HL-60/S4 (cell line): ENCODE results near the gene DRAXIN.

Experiments used
- in situ Hi-C: fragments of 300-500 bp; cut with MboI; formaldehyde crosslinking; loops from 2 replicates; pipeline ENCODE4 v1.14.3; 2022; ENCODE audit warnings: low sequenced_read_pairs

The DRAXIN gene

DNA sequence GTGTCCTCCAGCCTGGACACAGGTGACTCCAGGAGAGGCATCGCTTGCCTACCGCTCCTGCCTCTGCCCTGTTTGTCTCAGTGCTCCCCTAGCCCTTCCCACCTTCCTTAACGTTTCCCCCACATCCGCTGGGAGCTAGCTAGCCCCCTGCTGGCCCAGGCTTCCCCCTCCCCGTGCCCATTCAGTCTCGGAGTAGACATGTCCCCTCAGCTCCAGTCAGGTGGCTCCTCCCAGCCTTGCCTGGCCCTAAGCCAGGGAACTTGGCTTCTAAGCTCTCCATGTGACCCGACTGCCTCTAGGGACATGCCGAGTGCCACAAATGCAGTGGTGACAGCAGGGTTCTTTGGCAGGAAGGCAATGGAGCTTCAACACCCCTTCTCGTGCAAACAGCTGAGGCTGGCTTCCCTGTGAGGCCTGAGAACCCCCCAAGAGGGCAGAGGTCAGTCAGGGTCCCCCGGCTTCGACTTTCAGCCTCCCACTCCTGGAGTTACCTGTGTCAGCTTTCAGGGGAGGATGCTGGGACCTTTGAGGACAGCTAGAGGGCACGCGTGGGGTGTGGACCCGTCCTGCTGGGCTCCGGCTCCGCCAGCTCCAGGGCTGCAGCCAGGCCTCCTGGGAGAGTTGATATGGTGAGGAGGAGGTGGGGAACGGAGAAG lies 16.2 kb downstream of the DRAXIN start:
- in situ Hi-C loops: no loop called here

DNA sequence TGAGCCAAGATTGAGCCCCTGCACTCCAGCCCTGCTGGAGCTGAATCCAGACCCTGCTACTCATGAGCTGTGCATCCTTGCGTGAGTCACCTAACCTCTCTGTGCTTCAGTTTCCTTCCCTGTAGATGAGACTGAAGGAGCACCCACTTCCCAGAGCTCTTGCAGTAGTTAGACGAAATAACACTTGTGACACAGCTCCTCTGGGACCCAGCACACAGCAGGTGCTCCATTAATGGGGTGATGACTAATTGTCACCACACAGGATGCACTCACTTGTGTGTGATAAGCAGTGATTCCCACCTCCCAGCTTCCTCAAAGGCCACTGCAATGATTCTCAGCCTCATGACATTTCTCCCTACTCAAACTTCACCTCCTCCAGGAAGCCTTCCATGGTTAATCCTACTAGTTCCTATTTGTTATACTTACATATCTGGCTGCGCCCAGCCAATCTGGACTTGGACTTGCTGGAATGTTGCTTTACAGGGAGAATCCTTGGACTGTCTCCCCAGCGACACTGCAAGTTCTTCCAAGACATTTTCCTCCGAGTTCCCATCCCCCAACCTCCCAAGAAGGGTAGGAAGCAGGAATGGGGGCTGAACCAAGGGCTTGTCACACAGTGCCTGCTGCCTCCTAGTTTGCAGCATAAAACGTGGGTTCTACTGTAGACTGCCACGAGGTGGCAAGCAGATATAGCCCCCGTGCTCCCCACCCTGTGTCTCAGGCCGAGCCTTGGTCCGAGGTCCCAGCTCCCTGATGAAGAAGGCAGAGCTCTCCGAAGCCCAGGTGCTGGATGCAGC lies 17.2 kb downstream of the DRAXIN start:
- in situ Hi-C loops: no loop called here

DNA sequence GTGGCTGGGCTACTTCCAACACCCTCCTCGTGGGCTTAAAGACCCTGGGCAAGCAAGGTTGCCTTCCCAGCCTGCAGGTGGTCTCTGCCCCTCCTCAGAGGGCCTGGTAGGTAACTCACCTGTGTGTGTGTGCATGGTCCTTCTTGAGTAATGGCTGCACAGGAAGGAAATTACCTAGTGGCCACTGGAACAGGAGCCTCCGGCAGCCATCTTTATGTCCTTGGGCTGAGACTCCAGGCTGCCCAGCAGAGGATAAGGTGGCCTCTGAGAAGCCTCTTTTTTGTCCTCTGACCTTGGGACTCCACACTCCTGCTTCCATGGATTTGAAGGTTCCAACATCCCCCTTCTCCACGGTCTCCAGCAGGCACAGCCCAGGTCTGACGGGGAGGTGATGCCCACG lies 20.0 kb downstream of the DRAXIN start:
- in situ Hi-C loops: no loop called here

DNA sequence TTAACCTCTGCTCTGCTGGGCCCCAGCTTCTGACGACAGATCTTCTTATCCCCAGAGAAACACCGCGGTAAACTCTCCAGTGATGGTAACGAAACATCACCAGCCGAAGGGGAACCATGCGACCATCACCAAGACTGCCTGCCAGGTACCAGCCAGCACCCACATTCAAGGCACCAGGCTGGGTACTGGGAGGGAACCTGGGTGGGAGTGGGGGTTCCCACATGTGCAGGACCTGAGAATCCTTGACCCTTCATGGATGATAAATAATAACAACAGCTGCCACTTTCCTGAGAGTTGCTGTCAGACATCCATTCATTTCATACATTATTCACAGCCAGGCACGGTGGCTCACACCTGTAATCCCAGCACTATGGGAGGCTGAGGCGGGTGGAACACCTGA lies 20.8 kb downstream of the DRAXIN start:
- in situ Hi-C loops: no loop called here

DNA sequence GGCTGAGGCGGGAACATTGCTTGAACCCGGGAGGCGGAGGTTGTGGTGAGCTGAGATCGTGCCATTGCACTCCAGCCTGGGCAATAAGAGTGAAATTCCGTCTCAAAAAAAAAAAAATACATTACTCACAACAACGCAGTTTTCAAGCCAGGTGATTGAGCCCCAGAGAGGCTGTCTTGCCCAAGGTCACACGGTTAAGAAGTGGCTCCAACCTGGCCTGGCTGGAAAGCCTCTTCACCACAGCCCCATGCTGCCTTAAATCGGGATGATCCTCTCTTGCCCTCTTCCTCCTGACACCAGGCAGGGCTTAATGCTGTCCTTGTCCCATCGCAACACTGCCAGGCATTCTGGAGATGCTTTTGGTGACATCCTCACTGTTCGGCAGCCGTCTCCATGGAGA lies 21.6 kb downstream of the DRAXIN start:
- in situ Hi-C loops: no loop called here

DNA sequence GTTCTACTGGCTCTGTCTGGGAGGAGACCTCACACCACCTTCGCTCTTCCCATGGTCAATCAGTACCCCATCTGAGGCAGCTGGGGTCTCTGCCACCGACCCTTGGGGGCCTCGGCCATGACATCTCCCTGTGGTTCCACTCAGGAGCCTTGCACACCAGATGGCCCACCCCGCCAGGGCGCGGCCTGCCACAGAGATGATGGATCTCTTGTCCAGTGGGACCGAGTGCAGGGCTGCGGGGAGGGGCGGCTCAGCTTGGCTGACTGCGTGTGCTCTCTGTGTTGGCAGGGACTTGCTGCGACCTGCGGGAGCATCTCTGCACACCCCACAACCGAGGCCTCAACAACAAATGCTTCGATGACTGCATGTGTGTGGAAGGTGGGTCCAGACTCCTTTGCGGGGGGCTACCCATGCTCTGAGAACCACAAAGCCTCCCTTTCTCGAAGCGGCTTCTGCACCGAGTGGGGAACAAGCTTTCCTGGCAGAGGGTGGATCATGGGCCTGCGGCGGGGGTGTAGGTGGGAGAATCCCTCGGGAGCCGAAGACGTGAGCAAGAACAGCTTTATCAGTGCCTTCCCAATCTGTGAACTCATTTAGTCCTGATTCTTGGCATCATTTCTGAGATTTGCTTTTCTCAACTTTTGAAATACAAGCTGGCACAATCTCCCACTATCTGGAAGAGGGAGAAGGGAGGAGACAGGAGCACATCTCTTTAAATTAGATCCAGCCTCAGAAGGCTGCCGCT lies 23.5 kb downstream of the DRAXIN start:
- in situ Hi-C loops: loop anchor here (5.0 kb wide), 1 partner anchor 53 kb away; the partner anchor contains the start of gene FBXO6

DNA sequence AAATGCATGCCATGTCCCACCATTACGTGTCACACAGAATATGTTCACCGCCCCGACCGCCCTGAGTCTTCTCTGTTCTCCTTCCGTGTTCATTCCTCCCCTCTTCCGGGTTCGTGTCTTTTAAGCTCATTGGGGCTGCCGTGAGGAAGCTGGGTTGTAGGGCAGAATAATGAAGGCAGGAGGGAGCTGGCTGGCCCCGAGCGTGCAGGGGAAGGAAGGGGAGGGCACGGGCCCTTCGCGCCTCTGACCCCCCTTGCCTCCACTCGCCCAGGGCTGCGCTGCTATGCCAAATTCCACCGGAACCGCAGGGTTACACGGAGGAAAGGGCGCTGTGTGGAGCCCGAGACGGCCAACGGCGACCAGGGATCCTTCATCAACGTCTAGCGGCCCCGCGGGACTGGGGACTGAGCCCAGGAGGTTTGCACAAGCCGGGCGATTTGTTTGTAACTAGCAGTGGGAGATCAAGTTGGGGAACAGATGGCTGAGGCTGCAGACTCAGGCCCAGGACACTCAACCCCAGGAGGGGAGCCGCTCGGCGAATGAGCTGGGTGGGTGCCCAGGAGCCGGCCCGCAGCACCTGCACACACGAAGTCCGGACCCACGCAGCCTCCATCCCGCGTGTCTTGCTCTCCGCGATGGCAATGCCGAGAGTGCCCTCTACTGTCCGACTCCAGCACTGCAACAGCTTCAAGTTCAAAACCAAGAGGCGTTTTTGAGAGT lies 28.0 kb downstream of the DRAXIN start:
- in situ Hi-C loops: loop anchor here (5.0 kb wide), 1 partner anchor 57 kb away; the partner anchor contains the start of gene FBXO6

DNA sequence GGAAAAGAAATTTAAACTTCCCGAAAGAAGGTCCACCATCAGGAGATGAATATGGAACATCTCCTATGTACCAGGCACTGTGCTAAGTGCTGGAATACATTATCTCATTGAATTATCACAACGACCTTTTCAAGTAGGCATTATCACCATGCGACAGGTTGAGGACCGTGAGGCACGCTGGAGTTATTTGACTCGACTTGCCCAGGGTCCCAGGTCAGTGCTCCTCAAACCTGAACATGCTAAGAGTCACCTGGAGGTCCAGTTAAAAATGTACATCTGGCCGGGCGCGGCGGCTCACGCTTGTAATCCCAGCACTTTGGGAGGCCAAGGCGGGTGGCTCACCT lies 28.5 kb downstream of the DRAXIN start:
- in situ Hi-C loops: no loop called here

DNA sequence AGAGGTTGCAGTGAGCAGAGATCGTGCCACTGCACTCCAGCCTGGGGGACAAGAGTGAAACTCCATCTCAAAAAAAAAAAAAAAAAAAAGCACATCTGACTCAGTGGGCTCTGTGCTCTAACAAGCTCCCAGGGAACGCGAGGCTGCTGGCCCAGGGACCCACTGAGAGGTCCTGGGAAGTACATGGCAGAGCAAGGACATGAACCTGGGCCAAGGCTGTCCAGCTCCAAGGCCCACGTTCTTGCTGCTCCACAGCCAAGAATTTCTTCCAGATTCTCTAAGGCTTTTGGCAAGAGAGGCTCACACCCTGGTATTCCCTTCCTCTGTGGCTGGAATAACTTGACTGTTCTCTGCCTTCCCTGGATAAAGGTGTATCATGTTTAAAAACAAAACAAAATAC lies 29.0 kb downstream of the DRAXIN start:
- in situ Hi-C loops: no loop called here

DNA sequence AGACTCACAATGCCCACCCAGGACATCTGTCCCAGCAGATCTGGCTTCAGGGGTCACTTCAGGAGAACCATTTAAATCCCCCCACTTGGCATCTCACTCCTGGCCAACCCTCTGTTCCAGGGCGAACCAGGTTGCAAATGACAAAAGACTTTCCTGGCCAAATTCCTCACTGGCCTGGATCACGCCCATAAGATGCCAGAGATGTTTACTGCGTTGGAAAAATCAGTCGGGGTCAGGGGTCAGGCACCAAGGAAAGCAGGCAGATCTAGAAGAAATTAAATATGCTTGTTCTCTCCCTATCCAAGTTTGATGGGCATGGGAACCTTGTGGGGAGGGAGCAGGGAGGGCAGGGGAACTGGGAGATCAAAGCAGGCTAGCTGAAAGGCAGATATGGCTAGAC lies 29.8 kb downstream of the DRAXIN start:
- in situ Hi-C loops: no loop called here

DNA sequence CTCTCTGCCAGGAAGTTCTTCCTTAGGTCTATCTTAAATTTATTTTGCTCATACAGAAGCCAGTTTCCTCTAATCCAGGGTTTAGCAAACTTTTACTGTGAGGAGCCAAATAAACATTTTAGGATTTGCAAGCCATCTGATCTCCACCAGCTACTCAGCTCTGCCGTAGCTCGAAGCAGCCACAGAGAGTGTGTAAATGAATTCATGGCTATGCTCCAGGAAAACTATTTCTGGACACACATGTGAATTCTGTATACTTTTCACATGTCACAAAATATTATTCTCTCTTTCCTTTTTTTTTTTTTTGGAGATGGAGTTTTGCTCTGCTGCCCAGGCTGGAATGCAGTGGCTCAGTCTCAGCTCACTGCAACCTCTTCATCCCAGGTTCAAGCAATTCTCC lies 31.0 kb downstream of the DRAXIN start:
- in situ Hi-C loops: no loop called here

DNA sequence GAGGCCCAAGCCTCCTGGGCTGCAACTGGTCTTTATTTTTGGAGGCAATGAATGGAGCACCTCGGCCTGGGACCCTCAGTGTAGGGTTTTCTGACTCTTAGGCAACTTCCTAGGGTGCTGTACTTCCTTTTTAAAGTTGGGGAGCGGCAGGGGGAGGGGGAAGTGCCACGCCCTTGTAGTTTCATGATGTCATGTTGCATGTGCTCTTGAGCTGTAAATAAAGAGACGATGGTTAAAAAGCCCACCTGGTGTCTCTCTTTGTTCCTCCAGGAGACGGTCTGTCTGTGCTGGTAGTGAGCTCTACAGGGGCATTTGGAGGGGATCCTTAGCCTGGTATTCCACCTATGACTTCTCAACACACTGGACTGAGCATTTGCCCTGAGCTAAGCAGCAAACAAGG lies 34.1 kb downstream of the DRAXIN start:
- in situ Hi-C loops: no loop called here

DNA sequence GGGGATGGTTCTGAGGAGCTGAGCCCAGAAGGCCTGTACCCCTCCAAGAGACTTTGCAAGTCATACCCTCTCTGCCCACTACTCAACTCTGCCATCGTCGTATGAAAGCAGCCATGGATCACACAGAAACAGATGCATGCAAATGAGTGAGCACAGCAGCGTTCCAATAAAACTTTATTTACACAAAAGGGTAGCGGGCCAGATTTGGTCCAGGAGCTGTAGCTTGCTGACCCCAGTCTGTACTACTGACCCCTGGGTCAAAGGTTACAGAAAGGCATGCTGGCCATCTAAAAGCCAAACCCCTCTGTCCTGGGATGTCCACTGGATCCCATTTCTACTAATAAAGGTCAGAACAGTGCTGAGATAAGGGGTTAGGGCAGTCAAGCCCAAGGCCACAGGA lies 35.6 kb downstream of the DRAXIN start:
- in situ Hi-C loops: no loop called here

DNA sequence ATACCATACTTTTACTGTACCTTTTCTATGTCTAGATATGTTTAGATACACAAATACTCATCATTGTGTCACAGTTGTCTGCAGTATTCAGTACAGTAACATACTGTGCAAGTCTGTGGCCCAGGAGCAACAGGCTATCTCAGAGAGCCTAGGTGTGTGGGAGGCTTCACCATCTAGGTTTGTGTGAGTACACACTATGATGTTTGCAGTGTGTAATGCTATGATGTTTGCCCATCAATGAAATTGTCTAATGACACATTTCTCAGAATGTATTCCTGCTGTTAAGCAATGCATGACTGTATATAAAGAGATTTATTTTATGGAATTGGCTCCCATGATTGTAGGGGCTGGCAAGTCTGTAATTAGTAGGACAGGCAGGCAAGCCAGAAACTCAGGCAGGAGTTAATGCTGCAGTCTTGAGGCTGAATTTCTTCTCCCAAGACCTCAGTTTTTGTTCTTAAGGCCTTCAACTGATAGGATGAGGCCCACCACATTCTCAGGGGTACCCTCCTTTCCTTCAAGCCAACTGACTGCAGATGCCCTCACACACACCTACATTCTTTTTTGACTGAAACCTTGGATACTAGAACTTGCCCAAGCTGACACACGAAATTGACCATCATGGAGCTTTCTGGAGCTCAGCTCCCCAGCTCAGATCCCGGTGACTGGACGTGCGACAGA lies 36.8 kb downstream of the DRAXIN start:
- in situ Hi-C loops: no loop called here

DNA sequence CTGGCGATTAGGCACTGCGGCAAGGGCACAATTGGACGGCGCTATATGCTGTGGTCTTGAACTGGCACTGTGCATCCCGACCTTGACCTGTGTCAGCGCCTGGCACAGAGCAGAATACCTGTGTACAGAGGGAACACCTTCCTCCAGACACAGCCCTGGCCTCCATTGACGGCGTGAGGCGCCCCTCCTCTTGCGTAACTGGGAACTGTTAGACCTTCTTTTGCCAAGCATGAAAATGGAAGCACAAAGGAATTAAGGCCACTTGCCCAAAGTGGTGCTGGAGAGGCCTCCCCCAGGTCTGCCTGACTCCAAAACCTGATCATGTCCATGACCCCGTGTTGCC lies 37.6 kb downstream of the DRAXIN start:
- in situ Hi-C loops: no loop called here

DNA sequence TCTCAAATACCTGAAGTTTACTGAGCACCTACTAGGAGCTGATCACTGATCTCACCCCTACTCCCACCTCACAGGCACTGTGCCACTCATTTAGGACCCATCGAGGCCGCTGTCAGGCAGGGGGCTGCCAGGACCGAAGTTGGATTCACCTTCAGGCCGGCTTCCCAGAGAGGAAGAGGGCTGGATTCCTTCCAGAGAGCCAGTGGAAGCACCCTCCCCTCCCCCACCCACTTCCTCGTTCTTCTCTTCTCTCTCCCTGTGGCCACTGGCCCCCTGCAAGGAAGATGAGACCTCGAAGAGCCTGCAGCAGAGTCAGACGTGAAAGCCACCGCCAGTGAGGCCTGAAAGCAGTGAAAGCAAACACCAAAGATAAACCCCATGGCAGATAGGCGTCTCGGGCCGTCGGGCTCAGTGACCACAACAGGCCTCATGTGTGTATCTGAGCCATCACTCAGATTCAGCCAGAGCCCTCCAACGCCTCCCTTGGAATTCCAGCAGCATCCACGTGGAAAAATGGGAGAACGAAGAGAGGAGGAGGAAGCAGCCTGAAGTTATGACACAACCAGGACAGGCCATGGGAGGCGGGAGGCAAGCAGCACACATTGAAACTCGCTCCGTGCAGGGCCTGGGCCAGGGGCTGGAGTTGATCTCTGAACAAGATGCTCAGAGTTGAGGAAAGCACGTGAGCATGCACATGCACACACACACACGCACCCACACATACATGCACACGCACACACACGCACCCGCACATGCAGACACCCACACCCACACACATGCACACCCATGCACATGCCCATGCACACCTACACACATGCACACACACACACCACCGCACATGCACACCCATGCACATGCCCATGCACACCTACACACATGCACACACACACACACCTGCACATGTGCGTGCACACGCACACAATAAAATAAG lies 38.3 kb downstream of the DRAXIN start:
- in situ Hi-C loops: no loop called here

DNA sequence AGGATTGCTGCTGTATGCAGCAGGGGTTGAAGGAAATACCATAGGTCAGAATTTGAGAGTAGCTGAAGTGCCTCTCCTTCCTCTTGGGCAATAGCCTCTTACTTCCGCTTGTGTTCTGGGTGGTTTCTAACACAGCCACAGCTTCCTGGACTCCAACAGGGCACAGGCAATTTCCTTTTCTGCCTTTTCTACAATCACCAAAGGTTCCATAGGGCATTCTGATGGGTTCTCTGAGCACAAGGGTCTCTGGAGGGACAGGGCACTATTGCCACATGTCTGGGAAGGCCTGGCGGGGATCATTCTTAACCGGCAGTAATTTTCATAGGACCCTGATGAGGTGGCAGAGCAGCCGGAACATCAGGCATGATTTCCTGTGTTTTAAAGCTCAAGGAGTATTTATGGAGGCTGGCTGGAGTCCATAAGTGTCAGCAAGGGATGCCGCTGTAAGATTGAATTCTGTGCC lies 39.0 kb downstream of the DRAXIN start:
- in situ Hi-C loops: no loop called here

DNA sequence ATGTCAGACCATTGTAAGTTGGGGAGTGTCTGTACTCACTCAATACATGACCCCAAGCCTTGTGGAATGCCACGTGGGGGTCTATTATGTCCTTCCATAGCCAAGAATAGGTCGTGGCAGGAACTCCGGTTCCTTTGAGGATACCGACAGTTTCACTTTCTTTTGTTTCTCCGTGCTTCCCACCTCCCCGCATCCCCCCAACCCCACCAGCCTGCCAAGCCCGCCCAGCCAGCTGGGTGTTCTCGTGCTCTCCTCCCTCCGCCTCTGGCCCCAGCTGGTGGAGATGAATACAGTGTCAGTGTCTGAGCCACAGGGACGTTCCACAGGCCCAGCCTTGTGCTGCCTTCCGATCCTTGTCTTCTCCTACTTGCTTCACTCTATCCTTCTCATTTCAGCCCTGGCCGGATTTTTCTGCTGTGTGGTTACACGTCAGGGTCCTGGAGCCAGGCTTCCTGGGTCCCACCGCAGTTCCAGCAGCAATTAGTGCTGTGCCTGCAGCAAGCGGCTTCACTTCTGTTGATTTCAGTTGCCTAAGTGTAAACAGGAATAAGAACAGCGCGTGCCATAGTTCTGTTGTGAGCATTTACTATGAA lies 40.3 kb downstream of the DRAXIN start:
- in situ Hi-C loops: no loop called here

DNA sequence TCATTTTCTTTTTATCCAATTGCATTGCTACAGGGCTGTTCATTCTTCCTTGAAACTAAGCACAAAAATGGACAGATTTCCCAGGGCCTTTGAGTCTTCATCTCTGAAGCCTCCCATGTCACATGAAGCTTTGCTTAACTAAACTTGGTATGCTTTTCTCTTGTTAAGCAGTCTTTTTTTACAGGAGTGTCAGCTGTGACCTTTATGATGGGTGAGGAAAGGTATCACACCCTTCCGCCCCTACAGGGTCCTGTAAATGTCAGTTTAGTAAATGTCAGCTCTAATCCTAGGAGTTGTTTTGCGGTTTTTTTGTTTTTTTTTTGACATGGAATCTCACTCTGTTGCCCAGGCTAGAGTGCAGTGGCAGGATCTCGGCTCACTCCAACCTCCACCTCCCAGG lies 41.8 kb downstream of the DRAXIN start:
- in situ Hi-C loops: no loop called here
